Parathyroid adenoma (tissue), 2 donors: Measurements from ENCODE around the gene CCPG1.
A peak's percentile ranks its signal among the peaks of the same experiment; 100 is the strongest.

ENCODE experiments used
- H2AFZ ChIP-seq: fragments of 300-600 bp; sonication (generic); one replicate; pipeline ENCODE4 v1.7.0; 2017; ENCODE audit warnings: antibody characterized with exemption, mild to moderate bottlenecking
- H3K27ac ChIP-seq: fragments of 300-600 bp; sonication (generic); one replicate; pipeline ENCODE4 v1.7.0; 2017
- H3K27me3 ChIP-seq: fragments of 300-600 bp; sonication (generic); one replicate; pipeline ENCODE4 v1.7.0; 2017; ENCODE audit warnings: low read length; ENCODE audit not compliant: control insufficient read depth, insufficient read depth
- H3K36me3 ChIP-seq: fragments of 300-600 bp; sonication (generic); one replicate; pipeline ENCODE4 v1.7.0; 2017; ENCODE audit warnings: low read length; ENCODE audit not compliant: control insufficient read depth, insufficient read depth
- H3K4me1 ChIP-seq: fragments of 300-600 bp; sonication (generic); one replicate; pipeline ENCODE4 v1.7.0; 2017; ENCODE audit warnings: control low read depth
- H3K4me2 ChIP-seq: fragments of 300-600 bp; sonication (generic); one replicate; pipeline ENCODE4 v1.7.0; 2017; ENCODE audit warnings: low read length
- H3K4me3 ChIP-seq: fragments of 300-600 bp; sonication (generic); one replicate; pipeline ENCODE4 v1.7.0; 2017; ENCODE audit warnings: low read depth, low read length
- H3K79me2 ChIP-seq: fragments of 300-600 bp; sonication (generic); one replicate; pipeline ENCODE4 v1.7.0; 2017; ENCODE audit warnings: control low read depth
- H3K9ac ChIP-seq: fragments of 300-600 bp; sonication (generic); one replicate; pipeline ENCODE4 v1.7.0; 2017; ENCODE audit warnings: mild to moderate bottlenecking
- H3K9me3 ChIP-seq: fragments of 300-600 bp; sonication (generic); one replicate; pipeline ENCODE4 v1.7.0; 2017; ENCODE audit warnings: low read length; ENCODE audit not compliant: control insufficient read depth
- CTCF ChIP-seq: fragments of 300-600 bp; sonication (generic); IDR thresholded peaks from one replicate; pipeline ENCODE4 v1.7.0; 2017; ENCODE audit warnings: antibody characterized with exemption, mild to moderate bottlenecking
- donor health status: primary hyperparathyroidism.

Gene CCPG1

GRCh38 chr15:55318588-55319494 lies 89.3 kb downstream of the CCPG1 start, which contains the start of the genes PIGB and PIGBOS1:
Gene PIGB (plus strand): TSS chr15:55319222. CDS start chr15:55319251, 29 bp downstream.
Gene PIGBOS1 (minus strand): TSS chr15:55319123. CDS start chr15:55317792, 1,331 bp downstream.
- Histone ChIP-seq H3K9ac (peak within 1 kb of the TSS; percentile 46), H3K9me3 (no peaks in the 10 kb centered on the region), H3K4me1 (no peaks in the 10 kb centered on the region), H2AFZ (peak within 1 kb of the TSS; percentile 97), H3K79me2 (peaks cover 3% of the 10 kb centered on the region), H3K36me3 (no peaks in the 10 kb centered on the region), H3K4me2 (peak within 1 kb of the TSS; percentile 88), H3K27ac (peak within 1 kb of the TSS; percentile 88), H3K27me3 (no peaks in the 10 kb centered on the region), H3K4me3 (peak within 1 kb of the TSS; percentile 99)
- TF ChIP-seq CTCF = no peak
